ENCODE measurements around the gene TRHDE. TPM values are rescaled to one million over a fixed set of nuclear protein-coding genes. Genes with fewer than 3 reads are reported as not detected.
"Not testable (repeated sequence)": the region's sequence is repeated elsewhere in the genome, so short reads cannot be mapped to it uniquely, and the experiment has no call there.

TRHDE gene
- total and polyA plus RNA-seq, 12 donors, result 0.11 to 3.9 (median 0.64) TPM

GRCh38 chr12:72658615-72659014 lies 386.4 kb downstream of the TRHDE start:
- H3K36me3 ChIP-seq (replicated peaks in 1 of 2), result no peaks in the 10 kb centered on the region
- H3K4me1 ChIP-seq (replicated peaks in 1 of 2), result no peaks in the 10 kb centered on the region
- intact Hi-C loops (cut with DNase I), result no loop called here
- DNase-seq, result no peak
- no peaks in the 10 kb centered on the region for H3K9me3 ChIP-seq (replicated peaks in 1 of 3)
- H3K27ac ChIP-seq, result no peak overlapping the region
- no peaks in the 10 kb centered on the region for H3K27me3 ChIP-seq
- no peak overlapping the region for H3K4me3 ChIP-seq
- TF ChIP-seq, protein P1, sequence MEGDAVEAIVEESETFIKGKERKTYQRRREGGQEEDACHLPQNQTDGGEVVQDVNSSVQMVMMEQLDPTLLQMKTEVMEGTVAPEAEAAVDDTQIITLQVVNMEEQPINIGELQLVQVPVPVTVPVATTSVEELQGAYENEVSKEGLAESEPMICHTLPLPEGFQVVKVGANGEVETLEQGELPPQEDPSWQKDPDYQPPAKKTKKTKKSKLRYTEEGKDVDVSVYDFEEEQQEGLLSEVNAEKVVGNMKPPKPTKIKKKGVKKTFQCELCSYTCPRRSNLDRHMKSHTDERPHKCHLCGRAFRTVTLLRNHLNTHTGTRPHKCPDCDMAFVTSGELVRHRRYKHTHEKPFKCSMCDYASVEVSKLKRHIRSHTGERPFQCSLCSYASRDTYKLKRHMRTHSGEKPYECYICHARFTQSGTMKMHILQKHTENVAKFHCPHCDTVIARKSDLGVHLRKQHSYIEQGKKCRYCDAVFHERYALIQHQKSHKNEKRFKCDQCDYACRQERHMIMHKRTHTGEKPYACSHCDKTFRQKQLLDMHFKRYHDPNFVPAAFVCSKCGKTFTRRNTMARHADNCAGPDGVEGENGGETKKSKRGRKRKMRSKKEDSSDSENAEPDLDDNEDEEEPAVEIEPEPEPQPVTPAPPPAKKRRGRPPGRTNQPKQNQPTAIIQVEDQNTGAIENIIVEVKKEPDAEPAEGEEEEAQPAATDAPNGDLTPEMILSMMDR (IDR thresholded peaks at IDR 0.05), result no peak
- TF ChIP-seq POLR2A (IDR thresholded peaks at IDR 0.05), result no peak

GRCh38 chr12:72660174-72660573 lies 388.0 kb downstream of the TRHDE start:
- DNase-seq; H3K36me3 ChIP-seq (replicated peaks in 1 of 2); H3K27ac ChIP-seq; intact Hi-C loops (cut with DNase I); H3K4me3 ChIP-seq; H3K27me3 ChIP-seq; H3K4me1 ChIP-seq (replicated peaks in 1 of 2); H3K9me3 ChIP-seq (replicated peaks in 1 of 3): not testable (repeated sequence)
- WGBS, 4 donors, result 77 to 85% (median 82%) methylated on average over 6 to 7 of the region's 7 CpGs

DNA sequence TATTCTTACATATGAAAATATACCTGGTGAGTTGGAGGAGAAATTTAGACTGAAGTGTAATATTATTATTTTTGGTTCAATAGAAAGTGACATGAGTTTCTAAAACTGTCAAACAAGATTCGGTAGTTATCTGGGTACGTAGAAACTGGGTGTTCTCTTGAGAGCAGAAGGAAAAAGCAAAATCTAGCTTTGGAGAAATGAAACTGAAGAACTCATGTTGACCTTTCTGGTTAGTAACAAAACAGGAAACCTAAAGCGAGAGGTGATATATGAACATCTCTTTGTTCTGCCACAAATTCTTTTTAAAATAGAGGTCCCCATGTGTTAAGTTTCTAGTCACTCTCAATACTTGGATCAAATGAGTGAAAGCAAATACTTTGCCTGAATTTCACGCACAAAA lies 401.7 kb downstream of the TRHDE start:
- intact Hi-C loops (cut with DNase I), result no loop called here
- DNase-seq, result no peak
- 63 to 75% (median 67%) methylated on average over 4 of the region's 4 CpGs for WGBS, 4 donors

DNA sequence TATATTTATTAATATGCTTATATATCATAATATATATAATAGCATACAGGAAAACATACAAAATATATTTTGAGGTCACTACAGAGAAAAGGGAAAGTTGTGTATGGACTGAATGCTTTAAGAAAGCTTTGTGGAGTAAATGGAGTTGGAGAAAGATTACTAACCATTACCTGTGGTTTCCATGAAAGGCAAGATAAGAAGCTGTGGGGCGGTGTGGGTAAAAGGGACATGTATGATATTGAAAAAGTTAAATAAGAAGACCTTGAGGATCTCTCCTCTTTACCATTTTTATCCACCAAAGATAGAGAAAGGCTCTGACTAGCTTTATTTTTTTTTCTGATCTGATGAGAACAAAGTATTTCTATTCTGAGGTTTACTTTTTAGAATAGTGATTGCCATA lies 404.4 kb downstream of the TRHDE start:
- intact Hi-C loops (cut with DNase I), result no loop called here
- WGBS, 4 donors, result 71 to 85% (median 81%) methylated on average over 1 of the region's 1 CpG
- no peaks in the 10 kb centered on the region for H3K36me3 ChIP-seq (replicated peaks in 1 of 2)
- H3K4me1 ChIP-seq (replicated peaks in 1 of 2), result no peaks in the 10 kb centered on the region
- TF ChIP-seq, protein P1 (IDR thresholded peaks at IDR 0.05), result no peak
- no peak for TF ChIP-seq POLR2A (IDR thresholded peaks at IDR 0.05)
- no peak overlapping the region for H3K4me3 ChIP-seq
- H3K27me3 ChIP-seq, result no peaks in the 10 kb centered on the region
- no peak for DNase-seq
- no peaks in the 10 kb centered on the region for H3K9me3 ChIP-seq (replicated peaks in 1 of 3)
- no peak overlapping the region for H3K27ac ChIP-seq

More for the DNA sequence above, 401.7 kb downstream of the TRHDE start:
- TF ChIP-seq, protein P1 (IDR thresholded peaks at IDR 0.05), result no peak
- no peak for TF ChIP-seq POLR2A (IDR thresholded peaks at IDR 0.05)
- H3K4me3 ChIP-seq, result no peak overlapping the region
- no peaks in the 10 kb centered on the region for H3K9me3 ChIP-seq (replicated peaks in 1 of 3)
- no peak overlapping the region for H3K27ac ChIP-seq
- H3K4me1 ChIP-seq (replicated peaks in 1 of 2), result no peaks in the 10 kb centered on the region
- H3K36me3 ChIP-seq (replicated peaks in 1 of 2), result no peaks in the 10 kb centered on the region
- no peaks in the 10 kb centered on the region for H3K27me3 ChIP-seq

DNA sequence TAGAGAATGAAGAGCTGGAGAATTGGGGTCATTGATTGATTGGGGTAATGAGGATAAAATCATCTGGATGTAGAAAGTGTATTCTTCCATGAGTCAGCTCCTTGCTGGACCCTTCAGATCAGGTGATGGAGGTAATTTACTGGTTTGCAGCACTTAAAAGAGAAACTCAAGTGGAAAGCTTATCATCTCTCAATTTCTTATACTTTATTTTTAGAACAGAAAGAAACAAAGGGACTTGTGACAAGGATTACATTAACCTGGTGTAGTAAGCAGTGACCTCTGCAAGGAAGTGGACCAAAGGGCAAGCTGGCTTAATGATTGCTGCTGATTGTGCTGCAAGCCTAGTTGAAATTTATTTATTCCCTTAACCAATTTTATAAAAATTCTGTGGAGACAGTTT lies 405.0 kb downstream of the TRHDE start:
- TF ChIP-seq, protein P1 (IDR thresholded peaks at IDR 0.05), result no peak
- no peak for TF ChIP-seq POLR2A (IDR thresholded peaks at IDR 0.05)
- H3K27me3 ChIP-seq, result no peaks in the 10 kb centered on the region
- no peaks in the 10 kb centered on the region for H3K4me1 ChIP-seq (replicated peaks in 1 of 2)
- no peak for DNase-seq
- H3K27ac ChIP-seq, result no peak overlapping the region
- H3K36me3 ChIP-seq (replicated peaks in 1 of 2), result no peaks in the 10 kb centered on the region
- intact Hi-C loops (cut with DNase I), result no loop called here
- no peaks in the 10 kb centered on the region for H3K9me3 ChIP-seq (replicated peaks in 1 of 3)
- H3K4me3 ChIP-seq, result no peak overlapping the region
